OCI-M2 (cell line): Measurements from ENCODE around the gene ZMIZ1.

ENCODE experiments used
- DNase-seq: peaks from one replicate; lab custom pipeline; 2025; ENCODE audit not compliant: unreplicated experiment; lab: John Stamatoyannopoulos, UW

The ZMIZ1 gene

DNA sequence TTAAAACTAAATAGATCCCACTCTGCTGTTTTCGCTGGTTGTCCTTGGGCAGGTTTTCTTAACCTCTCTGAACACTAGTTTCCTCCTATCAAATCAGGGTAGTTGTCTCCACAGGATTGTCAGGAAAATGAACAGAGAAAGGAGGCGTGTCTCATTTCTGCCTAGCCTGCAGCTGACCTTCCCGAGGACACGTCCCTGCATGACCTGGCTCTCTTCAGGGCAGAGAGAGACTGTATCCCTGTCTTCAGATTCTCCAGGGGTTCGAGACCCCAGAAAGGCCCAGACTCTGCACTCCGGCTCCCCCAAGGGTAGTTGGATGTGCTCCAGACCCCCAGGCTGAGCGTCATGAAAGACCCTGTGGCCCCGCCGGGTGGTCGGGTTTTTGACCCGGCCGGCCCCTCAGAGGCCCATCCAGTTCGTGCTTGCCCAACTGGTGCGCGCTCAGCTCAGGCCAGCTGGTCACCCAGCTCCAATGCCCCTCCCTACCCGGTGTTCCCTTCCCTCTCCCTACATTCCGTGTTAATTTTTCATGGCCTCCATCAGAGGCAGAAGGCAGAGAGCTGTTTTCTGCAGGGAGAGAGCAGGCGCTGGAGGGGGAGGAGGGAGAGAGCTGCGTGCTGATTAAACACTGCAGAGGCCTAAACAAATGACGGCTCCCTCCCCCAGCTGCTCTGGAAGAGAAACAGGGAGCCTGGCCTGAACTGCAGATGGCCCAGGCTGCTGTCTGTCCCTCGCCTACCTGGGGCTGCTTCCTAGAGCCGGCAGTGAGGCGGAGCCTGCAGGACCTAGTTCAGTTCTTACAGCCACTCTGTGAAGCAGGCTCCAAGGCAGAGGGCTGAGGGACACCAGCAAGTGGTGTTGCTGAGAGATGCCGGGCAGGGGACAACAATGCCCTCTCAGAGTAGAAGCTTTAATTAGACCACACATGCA lies 192.3 kb downstream of the ZMIZ1 start:
- no peak for DNase-seq

DNA sequence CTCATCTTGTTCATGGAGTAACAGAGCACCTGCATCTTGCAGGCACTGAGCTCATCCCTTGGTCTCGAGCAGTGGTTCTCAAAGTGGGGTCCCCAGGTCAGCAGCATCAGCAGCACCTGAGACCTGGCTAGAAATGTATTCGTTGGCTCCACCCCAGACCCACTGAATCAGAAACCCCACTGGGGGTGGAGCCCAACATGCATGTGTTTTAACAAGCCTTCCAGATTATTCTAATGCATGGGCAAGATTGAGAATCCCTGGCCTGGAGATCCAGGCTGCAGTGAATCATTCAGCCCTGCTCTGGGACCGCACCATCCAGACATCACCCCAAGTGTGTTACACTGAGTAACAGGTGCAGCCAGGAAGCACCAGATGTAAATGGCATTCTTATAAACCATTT lies 193.4 kb downstream of the ZMIZ1 start:
- DNase-seq: no peak

DNA sequence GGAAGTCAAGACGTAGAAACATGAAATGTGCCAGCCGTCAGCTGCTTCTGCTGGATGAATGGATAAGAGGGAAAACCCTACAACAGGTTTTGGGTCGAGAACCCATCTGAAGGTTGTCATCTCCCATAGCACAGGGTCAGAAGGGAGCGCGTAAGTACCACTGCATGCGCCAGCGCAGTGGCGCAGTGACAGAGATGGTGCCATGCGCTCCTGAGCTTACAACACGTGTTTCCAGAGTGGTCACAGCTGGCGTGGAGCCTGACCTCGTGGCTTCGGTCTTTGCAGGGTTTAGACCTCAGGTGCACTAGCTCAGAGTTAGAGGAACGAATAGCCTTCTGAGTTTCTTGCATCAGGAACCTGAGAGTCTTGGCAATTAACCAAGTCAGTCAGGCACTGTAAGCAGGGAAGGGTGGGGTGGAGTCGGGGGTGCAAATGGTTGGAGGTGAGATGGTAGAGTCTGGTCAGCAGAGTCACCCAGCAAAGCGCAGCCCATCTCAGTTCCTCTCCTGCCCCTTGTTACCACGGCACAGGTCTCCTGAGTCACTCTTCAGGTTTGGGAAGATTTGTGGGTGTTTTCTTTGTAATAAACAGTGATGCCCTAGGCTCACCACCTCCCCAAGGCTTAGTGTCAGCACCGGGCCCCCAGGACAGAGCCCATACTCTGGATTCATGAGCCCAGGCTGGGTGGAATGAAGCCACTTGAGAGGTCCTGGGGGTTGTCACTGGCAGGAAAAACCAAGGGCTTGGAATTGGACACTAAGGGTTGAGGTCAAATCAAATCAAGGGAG lies 194.4 kb downstream of the ZMIZ1 start:
- DNase-seq: no peak

DNA sequence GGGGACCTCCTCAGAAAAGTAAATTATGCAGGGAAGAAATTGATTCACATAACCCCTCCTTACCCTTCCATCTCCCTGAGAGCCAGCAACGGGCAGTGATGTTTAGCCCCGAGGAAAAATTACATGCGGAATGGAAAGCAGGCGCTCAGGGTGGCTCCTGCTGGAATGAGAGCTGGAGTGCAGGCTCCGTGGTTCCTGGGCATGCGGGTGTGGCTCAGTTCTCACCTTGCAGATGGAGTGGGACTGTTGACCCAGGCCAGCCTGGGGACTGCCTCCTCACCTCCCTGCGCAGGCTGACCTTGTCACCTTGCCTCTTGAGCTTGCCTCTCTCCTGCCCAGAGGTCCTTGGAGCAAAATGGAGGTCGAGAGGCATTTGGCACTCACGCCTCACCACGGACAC lies 195.2 kb downstream of the ZMIZ1 start:
- DNase-seq: no peak

DNA sequence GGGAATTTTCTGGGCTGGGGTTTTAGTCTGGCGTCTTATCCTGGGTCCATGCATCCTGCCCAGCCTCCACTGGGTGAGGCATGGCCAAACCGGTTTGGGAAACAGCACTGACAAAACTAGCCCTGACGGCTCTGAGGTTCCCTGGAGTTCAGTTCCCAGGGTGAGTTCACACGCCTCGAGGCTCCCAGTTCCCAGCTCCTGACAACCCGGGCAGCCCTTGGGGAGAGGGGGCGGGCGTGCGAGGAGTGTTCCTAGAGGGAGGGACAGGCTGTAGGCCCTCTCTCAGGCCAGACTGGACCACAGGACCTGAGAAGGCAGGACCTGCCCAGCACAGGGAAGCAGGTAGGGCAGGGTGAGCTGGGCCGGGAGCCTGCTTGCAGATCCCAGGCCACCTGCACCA lies 196.2 kb downstream of the ZMIZ1 start:
- DNase-seq: no peak

DNA sequence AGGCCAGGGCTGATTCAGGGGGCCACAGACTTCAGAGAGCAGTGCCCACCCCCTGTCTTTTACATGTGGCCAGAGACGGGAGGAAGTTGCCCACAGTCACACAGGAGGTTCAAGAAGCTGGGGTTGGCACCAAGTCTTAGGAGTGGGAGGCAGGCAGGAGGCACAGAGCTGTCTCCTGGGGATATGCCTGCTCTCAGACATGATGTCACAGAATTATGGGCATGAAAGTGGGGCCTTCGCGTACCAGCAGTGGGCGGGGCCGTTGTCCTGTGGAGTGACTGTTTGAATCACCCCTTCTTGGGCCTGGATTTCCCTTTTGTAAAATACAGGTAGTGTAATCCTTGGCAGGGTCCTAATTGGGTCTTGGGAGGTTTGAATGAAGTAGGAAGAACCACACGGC lies 197.3 kb downstream of the ZMIZ1 start:
- no peak for DNase-seq

DNA sequence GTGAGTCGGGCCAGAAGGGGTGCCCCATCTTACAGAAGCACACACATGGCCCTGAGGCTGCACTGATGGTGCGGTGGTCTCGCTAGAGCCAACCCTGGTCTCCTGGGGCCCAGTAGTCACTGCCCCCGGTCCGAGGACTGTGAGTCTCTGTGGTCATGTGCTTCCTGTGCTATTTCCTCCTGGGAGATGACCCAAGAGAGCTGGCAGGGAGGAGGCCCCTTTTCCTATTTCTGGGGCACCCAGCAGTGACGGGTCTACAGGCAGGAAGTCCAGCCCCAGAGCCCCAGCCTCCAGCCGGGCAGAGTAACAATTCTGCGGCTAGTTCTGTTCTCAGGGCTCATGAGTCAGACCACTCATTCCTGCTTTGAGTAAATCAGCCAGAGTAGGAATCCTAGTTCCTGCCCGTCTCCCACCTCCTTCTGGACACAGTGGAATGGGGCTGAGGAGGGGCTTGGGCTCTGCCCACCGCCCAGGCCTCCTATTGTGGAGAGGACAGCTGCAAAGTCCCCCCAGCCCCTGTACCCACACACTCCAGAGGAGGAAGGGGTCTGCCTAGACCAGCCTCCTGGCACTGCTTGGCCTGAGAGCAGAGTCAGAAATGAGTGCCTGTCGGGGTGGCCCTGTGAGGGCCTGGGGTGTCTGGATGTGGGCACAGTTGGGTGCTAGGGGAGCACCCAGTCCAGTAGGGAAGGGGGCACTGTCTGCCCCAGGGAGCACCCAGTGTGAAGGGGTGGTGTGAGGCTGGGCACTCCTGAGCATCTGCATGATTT lies 198.0 kb downstream of the ZMIZ1 start:
- no peak for DNase-seq

DNA sequence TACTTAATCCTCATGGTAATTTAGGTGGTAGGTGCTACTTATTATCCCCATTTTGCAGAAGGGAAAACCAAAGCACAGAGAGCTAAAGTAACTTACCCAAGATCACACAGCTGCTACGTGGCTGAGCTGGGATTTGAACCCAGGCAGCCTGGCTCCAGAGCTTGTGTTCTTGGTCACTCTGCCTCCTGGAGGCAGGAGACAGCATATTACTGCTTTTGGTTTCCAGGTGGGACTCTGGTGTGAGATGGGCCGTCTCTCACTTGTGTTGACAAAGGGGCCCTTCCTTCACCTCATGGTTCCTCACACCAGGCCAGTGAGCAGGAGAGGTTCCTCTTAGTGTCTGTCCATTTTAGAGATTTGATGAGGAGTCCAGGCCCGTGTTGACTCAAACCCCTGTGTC lies 198.7 kb downstream of the ZMIZ1 start:
- DNase-seq: no peak

DNA sequence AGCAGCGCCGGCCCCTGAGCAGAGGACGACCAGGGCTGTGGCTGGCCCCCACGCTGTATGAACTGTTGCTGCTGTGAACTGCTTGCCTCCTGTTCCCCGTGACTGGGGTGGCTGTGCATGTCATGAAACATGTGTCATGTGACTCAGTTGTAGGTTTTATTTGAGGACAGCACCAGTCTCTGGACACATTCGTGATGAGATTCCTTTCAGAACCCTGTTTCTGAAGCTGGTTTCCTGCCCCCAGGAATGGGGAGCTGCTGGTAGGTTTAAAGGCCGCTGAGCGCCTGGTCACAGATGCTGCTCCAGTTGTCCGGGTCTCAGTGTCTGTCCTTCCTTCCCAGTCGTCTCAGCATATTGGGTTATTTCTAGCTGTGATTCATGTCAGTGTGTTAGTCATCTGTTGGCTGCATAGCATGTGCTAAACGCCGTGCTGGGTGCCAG lies 199.4 kb downstream of the ZMIZ1 start:
- no peak for DNase-seq

DNA sequence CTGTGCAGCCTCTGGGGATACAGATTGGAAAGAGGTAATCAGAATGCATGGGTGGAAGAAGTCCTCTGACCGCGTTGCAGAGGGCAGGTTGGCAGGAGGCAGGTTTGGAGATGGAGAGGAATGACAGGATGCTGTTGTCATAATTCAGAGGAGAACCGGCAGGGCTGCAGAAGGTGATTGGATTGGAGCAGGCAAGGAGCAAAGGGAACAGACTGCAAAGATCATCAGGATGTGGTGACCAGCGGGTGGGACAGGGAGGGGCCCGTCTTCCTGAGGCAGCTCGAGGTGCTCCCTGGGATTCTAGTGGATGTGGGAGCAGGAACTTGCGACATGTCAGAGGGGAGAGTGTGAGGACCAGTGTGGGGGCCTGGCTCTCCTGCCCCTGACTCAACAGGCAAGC lies 200.0 kb downstream of the ZMIZ1 start:
- no peak for DNase-seq

DNA sequence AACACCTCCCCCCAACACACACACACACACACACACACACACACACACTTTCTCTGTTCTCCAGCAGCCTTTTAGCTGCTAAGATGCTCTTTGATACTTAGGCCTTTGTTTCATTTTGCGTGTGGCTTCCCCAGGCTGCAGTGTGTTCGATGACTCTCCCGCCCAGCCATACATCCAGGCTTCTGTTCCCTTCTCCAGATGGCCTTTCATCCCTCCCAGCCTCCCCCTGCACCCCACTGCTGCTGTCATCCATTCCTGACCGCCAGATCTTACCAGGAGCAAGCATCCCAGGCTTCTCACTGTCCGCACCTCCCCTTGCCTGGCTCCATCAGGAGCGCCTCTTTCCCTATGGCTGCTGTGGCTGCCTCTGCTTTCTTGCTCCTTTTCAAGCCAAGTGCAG lies 200.7 kb downstream of the ZMIZ1 start:
- DNase-seq: no peak

DNA sequence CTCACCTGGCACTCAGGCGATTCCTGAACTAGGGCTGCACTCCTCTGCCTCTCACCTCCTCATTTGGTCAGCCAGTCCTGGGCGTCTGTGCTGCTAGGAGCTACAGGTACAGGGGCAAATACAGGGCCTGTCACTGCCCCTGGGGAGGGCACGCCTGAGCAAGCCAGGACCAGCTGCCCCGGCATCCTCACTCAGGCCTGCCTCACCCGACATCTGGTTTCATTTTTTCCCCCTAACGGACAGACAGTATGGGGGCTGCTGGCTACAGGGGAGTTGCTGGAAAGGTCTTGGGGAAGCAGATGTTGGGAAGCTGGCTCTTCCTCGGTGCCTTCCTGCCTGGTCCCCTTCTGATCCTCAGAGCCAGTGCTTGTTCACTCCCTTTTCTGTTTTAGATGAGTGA lies 201.2 kb downstream of the ZMIZ1 start:
- no peak for DNase-seq

DNA sequence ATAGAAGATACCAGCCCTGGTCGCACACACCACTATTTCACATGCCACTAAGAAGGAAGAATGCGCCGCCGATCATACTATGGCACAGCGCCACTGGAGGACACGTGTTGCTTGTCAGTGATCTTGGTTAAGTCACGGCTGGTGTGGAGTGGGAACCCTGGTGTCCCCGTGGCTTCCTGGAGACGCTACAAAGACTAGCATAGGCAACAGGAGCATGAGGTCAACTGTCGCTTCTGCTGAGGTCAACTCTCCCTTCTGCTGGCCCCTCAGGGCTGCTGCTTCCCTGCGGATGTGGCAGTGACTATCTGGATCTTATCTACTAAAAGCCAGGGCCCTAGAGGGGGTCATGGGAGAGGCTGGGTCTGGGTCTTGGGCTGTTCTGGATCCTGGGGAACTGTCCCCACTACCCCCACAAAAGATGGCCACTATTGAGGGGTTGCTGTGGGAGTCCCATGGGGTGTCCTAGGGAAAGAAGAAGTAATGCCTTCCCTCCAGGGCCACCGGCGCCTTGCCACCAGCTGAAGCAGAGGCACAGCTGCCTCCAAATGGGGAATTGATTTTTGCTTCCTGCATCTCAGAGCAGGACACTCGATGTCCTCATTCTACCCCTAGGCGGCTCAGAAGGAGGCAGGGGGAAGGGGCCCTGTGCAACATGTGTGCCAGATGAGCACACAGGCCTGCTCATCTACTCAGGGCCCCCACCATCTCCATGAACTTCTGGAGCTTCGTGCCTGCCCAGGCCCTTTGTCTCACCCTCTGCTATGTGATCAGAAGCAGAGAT lies 201.9 kb downstream of the ZMIZ1 start:
- DNase-seq: no peak

DNA sequence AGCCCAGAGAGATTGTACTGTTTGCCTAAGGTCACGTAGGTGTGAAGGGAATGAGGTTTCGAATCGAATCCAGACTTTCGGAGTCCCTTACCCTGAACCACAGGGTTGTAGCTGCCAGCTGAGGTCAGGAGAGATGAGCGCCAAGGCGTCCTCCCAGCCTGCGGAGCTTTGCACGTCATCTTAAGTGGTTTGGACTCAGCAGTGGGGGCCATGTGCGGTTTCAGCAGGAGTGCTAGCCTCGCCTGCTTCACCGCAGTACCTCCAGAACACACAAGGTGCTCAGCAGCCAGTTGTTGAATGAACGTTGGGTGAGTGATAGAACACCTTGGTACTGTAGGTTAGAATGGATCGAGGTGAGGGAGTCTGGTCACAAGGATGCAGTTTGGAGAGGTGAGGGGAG lies 203.6 kb downstream of the ZMIZ1 start:
- no peak for DNase-seq

DNA sequence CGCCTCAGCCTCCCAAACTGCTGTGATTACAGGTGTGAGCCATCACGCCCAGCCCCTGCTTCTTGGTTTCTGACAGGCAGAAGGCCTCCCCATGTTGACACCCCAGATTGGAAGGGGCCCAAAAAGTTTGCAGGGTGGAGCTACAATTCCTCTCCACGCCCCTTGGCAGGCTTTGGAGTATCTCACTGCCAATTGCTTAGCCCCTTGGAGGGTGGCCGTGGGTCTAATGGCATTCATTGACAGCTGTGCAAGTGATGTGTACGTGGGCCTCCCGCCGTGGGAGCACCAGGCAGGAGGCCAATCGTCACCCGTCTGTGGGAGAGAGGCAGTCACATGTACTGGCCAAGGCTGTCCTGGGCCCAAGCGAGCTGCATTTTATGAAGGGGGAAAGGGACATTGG lies 204.8 kb downstream of the ZMIZ1 start:
- DNase-seq: no peak

DNA sequence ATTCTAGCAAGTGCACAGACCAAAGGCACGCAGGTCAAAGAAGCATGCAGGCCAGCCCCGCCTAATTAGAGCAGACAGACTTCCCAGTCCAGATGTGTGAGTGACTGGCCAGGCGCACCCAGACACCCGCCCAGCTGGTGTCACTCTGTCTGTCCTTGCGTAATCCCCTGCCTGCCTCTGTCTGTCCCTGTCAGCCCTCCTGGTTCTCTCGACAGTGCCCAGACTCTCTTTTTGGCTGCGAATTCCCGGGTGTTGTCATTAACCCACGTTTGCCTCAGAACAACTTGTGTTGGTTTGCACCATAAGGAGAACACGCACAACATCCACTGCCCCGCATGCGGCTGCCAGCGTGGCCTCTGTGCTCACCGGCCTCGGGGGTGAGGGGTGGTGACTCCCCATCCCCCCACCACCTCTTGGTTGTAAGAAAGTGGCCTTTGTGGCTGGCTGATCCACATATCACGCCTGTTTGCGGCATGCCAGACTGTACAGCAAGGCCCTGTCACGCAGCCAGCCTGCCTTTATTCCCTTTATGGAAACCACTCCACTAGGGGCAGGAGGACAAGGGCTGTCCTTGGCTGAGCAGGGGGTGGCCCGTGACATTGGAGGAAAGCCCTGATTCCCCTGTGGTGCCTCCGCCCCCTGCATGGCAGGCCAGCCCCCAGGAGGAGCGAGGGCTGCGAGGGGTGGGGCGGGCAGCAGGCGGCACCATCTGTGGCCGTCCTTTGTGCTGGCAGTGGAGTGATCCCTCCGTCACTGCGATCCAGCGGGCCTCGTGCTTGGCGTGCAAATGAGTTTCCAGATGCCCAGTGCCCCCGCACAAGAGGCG lies 205.7 kb downstream of the ZMIZ1 start:
- no peak for DNase-seq

DNA sequence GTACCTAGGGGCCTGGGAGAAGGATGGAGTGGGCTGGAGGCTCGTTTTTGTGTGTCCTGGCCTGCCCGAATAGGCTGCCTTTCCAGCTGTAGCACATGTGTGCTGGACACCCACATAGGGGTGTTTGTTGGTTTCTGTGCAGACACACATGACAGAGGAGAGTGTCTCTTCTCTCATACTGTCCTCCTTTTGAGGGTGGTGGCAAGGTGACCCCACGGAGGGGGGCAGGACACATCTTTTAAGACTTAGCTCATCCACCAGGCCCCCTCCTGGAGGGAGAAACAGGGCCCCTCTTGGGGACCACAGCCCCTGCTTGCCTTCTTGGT lies 206.3 kb downstream of the ZMIZ1 start:
- no peak for DNase-seq

DNA sequence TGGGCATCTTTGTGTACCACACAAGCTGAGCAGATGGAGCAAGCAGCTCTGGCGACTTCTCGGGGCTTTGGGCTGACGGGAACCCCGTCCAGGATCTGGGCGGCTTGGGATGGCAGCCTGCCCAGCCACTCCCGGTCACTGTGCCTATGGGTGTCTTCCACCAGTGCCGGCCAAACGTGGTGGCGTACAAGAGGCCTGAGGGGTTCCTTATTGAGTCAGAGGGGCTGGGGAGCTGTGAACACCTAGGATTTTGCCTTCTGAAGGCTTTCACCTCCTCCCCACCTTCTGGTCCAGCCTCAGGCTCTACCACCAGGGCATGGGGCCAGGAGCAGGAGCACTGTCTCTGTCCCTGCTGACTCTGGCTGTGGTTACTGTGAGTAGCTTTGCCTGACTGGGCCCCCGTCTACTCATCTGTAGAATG lies 206.7 kb downstream of the ZMIZ1 start:
- DNase-seq: no peak

DNA sequence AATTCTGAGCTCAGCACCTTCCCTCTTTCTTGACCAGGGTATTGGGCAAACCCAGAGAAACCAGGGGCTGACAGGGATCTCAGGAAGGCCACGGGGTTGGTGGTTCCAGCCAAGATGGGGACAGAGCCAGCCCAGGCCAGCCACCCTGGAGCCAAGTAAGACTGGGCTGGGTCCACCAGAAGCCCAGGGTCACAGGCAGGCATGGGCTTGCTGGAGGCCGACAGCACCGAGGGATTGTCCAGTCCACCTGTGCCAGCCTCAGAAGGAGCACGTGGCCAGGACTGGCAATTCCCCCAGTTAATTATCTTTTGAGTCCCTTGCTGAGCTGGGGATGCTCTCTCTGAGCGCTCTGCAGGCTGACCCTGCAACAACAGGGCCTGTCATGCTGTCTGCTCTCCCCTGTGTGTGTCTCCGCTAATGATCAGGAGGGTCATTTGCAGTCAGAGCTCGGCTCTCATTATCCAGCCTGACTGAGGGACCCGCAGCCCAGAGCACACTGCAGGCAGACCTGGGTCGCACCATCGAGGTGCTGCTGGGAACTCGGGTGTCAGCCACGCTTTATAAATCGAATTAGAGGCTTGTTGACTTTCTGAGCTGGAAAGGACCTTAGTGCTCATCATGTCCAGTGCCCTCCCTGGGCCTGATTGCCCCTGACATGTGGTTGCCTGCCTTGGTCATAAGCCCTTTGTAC lies 209.0 kb downstream of the ZMIZ1 start:
- DNase-seq: no peak
